Esophagus squamous epithelium (tissue), 4 donors: ENCODE results near the gene CKM.

ENCODE experiments used
- CTCF ChIP-seq, 6 experiments: fragments of 450-650 bp in 4 of 6; fragments of 200-600 bp in 2 of 6; sonication (generic) in 2 of 6; IDR thresholded peaks; one replicate each; pipeline ENCODE4 v1.5.1; 2016 to 2019; ENCODE audit warnings: antibody characterized with exemption in 6 of 6, mild to moderate bottlenecking in 4 of 6, moderate library complexity in 4 of 6
- POLR2A ChIP-seq, 4 donors: fragments of 450-650 bp; IDR thresholded peaks; one replicate each; pipeline ENCODE4 v1.6.1; 2017; ENCODE audit warnings: antibody characterized with exemption in 4 of 4, mild to moderate bottlenecking in 4 of 4, moderate library complexity in 3 of 4

DNA sequence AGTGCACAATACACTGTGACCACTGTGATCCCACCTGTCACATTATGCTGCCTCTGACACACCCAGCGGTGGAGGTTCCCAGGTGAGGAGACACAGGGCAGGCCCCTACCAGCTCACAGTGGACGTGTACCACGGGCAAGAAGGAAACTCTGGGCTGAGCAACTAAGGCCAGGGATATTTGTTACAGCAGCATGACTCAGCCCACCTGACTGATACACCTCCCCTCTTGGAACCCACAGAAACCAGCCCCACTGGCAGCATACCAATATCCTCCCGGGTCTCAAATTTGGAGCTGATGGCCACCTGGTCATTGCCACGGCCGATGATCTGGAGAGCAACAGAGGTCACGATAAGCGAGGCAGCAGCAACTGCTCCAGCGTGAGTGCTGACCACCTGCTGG lies 32.7 kb upstream of the CKM start:
- no peak for TF ChIP-seq CTCF (IDR thresholded peaks at IDR 0.05)
- TF ChIP-seq POLR2A (IDR thresholded peaks at IDR 0.05) = no peak
